SK-N-SH treated with all-trans-retinoic acid at 6 μM for 48 hours (cell line): ENCODE measurements around the gene GATAD2A.

Source experiments
- ATAC-seq: fragments of 200-7000 bp; cut with Tn5 transposase; 3 replicates; pipeline ENCODE4 v1.9.1; 2020; ENCODE audit warnings: mild to moderate bottlenecking, moderate library complexity
- ARNTL ChIP-seq: fragments of 450-650 bp; formaldehyde crosslinking; IDR thresholded peaks from 2 replicates; pipeline ENCODE4 v1.5.0; 2020; ENCODE audit warnings: low read depth, mild to moderate bottlenecking, moderate library complexity, borderline replicate concordance
- BACH2 ChIP-seq: fragments of 250-450 bp; sonication (Bioruptor Pico); IDR thresholded peaks from 2 replicates; pipeline ENCODE4 v1.9.0; 2021; ENCODE audit warnings: mild to moderate bottlenecking, borderline replicate concordance
- CSDC2 ChIP-seq: fragments of 250-450 bp; sonication (Bioruptor Pico); IDR thresholded peaks from 2 replicates; pipeline ENCODE4 v1.5.0; 2020; ENCODE audit warnings: mild to moderate bottlenecking, moderate library complexity
- ESRRG ChIP-seq: fragments of 250-450 bp; sonication (Bioruptor Pico); IDR thresholded peaks from 2 replicates; pipeline ENCODE4 v1.6.1; 2021; ENCODE audit warnings: mild to moderate bottlenecking
- GLIS3 ChIP-seq: fragments of 250-450 bp; sonication (Bioruptor Pico); IDR thresholded peaks from 2 replicates; pipeline ENCODE4 v1.5.0; 2020; ENCODE audit warnings: mild to moderate bottlenecking, moderate library complexity
- ISL1 ChIP-seq: fragments of 250-450 bp; sonication (Bioruptor Pico); IDR thresholded peaks from 2 replicates; pipeline ENCODE4 v2.1.2; 2022; ENCODE audit warnings: mild to moderate bottlenecking, moderate library complexity
- OSR1 ChIP-seq: fragments of 250-450 bp; sonication (Bioruptor Pico); IDR thresholded peaks from 2 replicates; pipeline ENCODE4 v1.8.0; 2022; ENCODE audit warnings: moderate library complexity, mild to moderate bottlenecking, inconsistent platforms
- POU6F1 ChIP-seq: fragments of 250-450 bp; sonication (Bioruptor Pico); IDR thresholded peaks from 2 replicates; pipeline ENCODE4 v1.8.0; 2021; ENCODE audit warnings: low read depth, mild to moderate bottlenecking, moderate library complexity, borderline replicate concordance
- PPARA ChIP-seq: fragments of 250-450 bp; sonication (Bioruptor Pico); IDR thresholded peaks from 2 replicates; pipeline ENCODE4 v1.5.0; 2020; ENCODE audit warnings: mild to moderate bottlenecking, borderline replicate concordance
- RARB ChIP-seq: fragments of 250-450 bp; sonication (Bioruptor Pico); IDR thresholded peaks from 2 replicates; pipeline ENCODE4 v1.8.0; 2021; ENCODE audit warnings: mild to moderate bottlenecking, moderate library complexity
- SNAI2 ChIP-seq: fragments of 250-450 bp; sonication (Bioruptor Pico); IDR thresholded peaks from 2 replicates; pipeline ENCODE4 v1.5.0; 2020; ENCODE audit warnings: mild to moderate bottlenecking, moderate library complexity
- TCF4 ChIP-seq: fragments of 250-450 bp; sonication (Bioruptor Pico); IDR thresholded peaks from 2 replicates; pipeline ENCODE4 v1.8.0; 2021; ENCODE audit warnings: mild to moderate bottlenecking, moderate library complexity, borderline replicate concordance
- TOX ChIP-seq: fragments of 250-450 bp; sonication (Bioruptor Pico); IDR thresholded peaks from 2 replicates; pipeline ENCODE4 v1.8.0; 2021; ENCODE audit warnings: mild to moderate bottlenecking, moderate library complexity, borderline replicate concordance
- TSHZ2 ChIP-seq: fragments of 250-450 bp; sonication (Bioruptor Pico); IDR thresholded peaks from 2 replicates; pipeline ENCODE4 v1.5.0; 2020; ENCODE audit warnings: mild to moderate bottlenecking, moderate library complexity
- ZC3H10 ChIP-seq: fragments of 250-450 bp; sonication (Bioruptor Pico); IDR thresholded peaks from 2 replicates; pipeline ENCODE4 v1.5.1; 2021; ENCODE audit warnings: mild to moderate bottlenecking, moderate library complexity
- ZFP3 ChIP-seq: fragments of 250-450 bp; sonication (Bioruptor Pico); IDR thresholded peaks from 2 replicates; pipeline ENCODE4 v1.5.0; 2020; ENCODE audit warnings: mild to moderate bottlenecking, moderate library complexity
- ZFP30 ChIP-seq: fragments of 450-650 bp; formaldehyde crosslinking; IDR thresholded peaks from 2 replicates; pipeline ENCODE4 v1.5.0; 2022; ENCODE audit warnings: mild to moderate bottlenecking, moderate library complexity
- ZNF565 ChIP-seq: fragments of 450-650 bp; formaldehyde crosslinking; conservative IDR thresholded peaks from 2 replicates; pipeline ENCODE4 v1.5.0; 2020; ENCODE audit warnings: low read depth, mild to moderate bottlenecking, moderate library complexity
- ZNF70 ChIP-seq: fragments of 450-650 bp; formaldehyde crosslinking; IDR thresholded peaks from 2 replicates; pipeline ENCODE4 v1.5.0; 2020; ENCODE audit warnings: mild to moderate bottlenecking, moderate library complexity
- ZNF8 ChIP-seq: fragments of 450-650 bp; formaldehyde crosslinking; IDR thresholded peaks from 2 replicates; pipeline ENCODE4 v1.5.0; 2020; ENCODE audit warnings: mild to moderate bottlenecking, moderate library complexity
- TF ChIP-seq, protein P1 (sequence below): fragments of 250-450 bp; sonication (Bioruptor Pico); IDR thresholded peaks from 2 replicates; pipeline ENCODE4 v1.5.1; 2021; ENCODE audit warnings: mild to moderate bottlenecking, moderate library complexity
- TF ChIP-seq, protein P2 (sequence below): fragments of 250-450 bp; sonication (Bioruptor Pico); IDR thresholded peaks from 2 replicates; pipeline ENCODE4 v1.5.1; 2020; ENCODE audit warnings: low read depth, mild to moderate bottlenecking, moderate library complexity

The GATAD2A gene

GRCh38 chr19:19420570-19421298 lies 15.3 kb downstream of the GATAD2A start:
- ATAC-seq = no peak
- TF ChIP-seq ZFP30 (CRISPR knock-in tag) (no peak), ZNF70 (CRISPR knock-in tag) (no peak), TCF4 (CRISPR knock-in tag) (no peak), BACH2 (CRISPR knock-in tag) (no peak), ARNTL (no peak), POU6F1 (CRISPR knock-in tag) (no peak), ESRRG (CRISPR knock-in tag) (no peak), CSDC2 (no peak), ISL1 (CRISPR knock-in tag) (no peak), GLIS3 (CRISPR knock-in tag) (no peak), ZFP3 (CRISPR knock-in tag) (no peak), TSHZ2 (CRISPR knock-in tag) (no peak), ZC3H10 (CRISPR knock-in tag) (no peak), ZNF8 (CRISPR knock-in tag) (no peak), SNAI2 (CRISPR knock-in tag) (no peak), OSR1 (CRISPR knock-in tag) (no peak)
- TF ChIP-seq, protein P1, sequence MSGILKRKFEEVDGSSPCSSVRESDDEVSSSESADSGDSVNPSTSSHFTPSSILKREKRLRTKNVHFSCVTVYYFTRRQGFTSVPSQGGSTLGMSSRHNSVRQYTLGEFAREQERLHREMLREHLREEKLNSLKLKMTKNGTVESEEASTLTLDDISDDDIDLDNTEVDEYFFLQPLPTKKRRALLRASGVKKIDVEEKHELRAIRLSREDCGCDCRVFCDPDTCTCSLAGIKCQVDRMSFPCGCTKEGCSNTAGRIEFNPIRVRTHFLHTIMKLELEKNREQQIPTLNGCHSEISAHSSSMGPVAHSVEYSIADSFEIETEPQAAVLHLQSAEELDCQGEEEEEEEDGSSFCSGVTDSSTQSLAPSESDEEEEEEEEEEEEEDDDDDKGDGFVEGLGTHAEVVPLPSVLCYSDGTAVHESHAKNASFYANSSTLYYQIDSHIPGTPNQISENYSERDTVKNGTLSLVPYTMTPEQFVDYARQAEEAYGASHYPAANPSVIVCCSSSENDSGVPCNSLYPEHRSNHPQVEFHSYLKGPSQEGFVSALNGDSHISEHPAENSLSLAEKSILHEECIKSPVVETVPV (CRISPR knock-in tag) = no peak
- TF ChIP-seq, protein P2, sequence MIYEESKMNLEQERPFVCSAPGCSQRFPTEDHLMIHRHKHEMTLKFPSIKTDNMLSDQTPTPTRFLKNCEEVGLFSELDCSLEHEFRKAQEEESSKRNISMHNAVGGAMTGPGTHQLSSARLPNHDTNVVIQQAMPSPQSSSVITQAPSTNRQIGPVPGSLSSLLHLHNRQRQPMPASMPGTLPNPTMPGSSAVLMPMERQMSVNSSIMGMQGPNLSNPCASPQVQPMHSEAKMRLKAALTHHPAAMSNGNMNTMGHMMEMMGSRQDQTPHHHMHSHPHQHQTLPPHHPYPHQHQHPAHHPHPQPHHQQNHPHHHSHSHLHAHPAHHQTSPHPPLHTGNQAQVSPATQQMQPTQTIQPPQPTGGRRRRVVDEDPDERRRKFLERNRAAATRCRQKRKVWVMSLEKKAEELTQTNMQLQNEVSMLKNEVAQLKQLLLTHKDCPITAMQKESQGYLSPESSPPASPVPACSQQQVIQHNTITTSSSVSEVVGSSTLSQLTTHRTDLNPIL (CRISPR knock-in tag) = no peak

- ATAC-seq = no peak
- TF ChIP-seq ESRRG (CRISPR knock-in tag) (no peak), ZNF8 (CRISPR knock-in tag) (no peak), TOX (CRISPR knock-in tag) (no peak), BACH2 (CRISPR knock-in tag) (no peak)
- TF ChIP-seq, all 23 proteins: peak for 0
Measured at GRCh38 chr19:19421299-19421696, 15.8 kb downstream of the GATAD2A start.

- TF ChIP-seq ESRRG (CRISPR knock-in tag) = no peak
- TF ChIP-seq OSR1 (CRISPR knock-in tag) = no peak
- no peak for TF ChIP-seq RARB (CRISPR knock-in tag)
- no peak for TF ChIP-seq SNAI2 (CRISPR knock-in tag)
- TF ChIP-seq GLIS3 (CRISPR knock-in tag) = no peak
- no peak for TF ChIP-seq ZNF565 (CRISPR knock-in tag)
- TF ChIP-seq ARNTL = no peak
- no peak for TF ChIP-seq PPARA (CRISPR knock-in tag)
- no peak for ATAC-seq
Measured at GRCh38 chr19:19422156-19422555, 16.7 kb downstream of the GATAD2A start.

- TF ChIP-seq ZC3H10 (CRISPR knock-in tag) = no peak
- no peak for ATAC-seq
Measured at GRCh38 chr19:19423322-19423721, 17.8 kb downstream of the GATAD2A start.
